H9 (cell line): Measurements from ENCODE around the gene CTBS. TPM values are rescaled to one million over a fixed set of nuclear protein-coding genes. Genes with fewer than 3 reads are reported as not detected.
A peak's percentile ranks its signal among the peaks of the same experiment; 100 is the strongest.

Experiments
- DNase-seq: peaks from one replicate; pipeline ENCODE4 v3.0.0-alpha.2; 2017
- H2AFZ ChIP-seq: one replicate; pipeline ENCODE4 v1.6.1; 2013; ENCODE audit warnings: mild to moderate bottlenecking, low read length, control low read depth, moderate library complexity
- H2AK5ac ChIP-seq: 2 replicates; pipeline ENCODE4 v1.6.1; 2013; ENCODE audit warnings: low read length, control low read depth, mixed read lengths; ENCODE audit not compliant: insufficient read length
- H2BK120ac ChIP-seq: one replicate; pipeline ENCODE4 v1.6.1; 2013; ENCODE audit warnings: low read depth, mild to moderate bottlenecking, low read length, control low read depth, inconsistent platforms; ENCODE audit not compliant: poor library complexity, severe bottlenecking
- H2BK12ac ChIP-seq: 2 replicates; pipeline ENCODE4 v1.6.1; 2013; ENCODE audit warnings: low read length, control low read depth, mixed read lengths, low read depth; ENCODE audit not compliant: insufficient read length
- H2BK15ac ChIP-seq: 2 replicates; pipeline ENCODE4 v1.6.1; 2013; ENCODE audit warnings: low read depth, low read length, control low read depth
- H2BK20ac ChIP-seq: one replicate; pipeline ENCODE4 v1.6.1; 2013; ENCODE audit warnings: low read depth, mild to moderate bottlenecking, low read length, control low read depth, inconsistent platforms; ENCODE audit not compliant: poor library complexity, severe bottlenecking
- H2BK5ac ChIP-seq: 2 replicates; pipeline ENCODE4 v1.6.1; 2013; ENCODE audit warnings: low read length, control low read depth, mixed read lengths; ENCODE audit not compliant: insufficient read length
- H3K14ac ChIP-seq: 2 replicates; pipeline ENCODE4 v1.6.1; 2013; ENCODE audit warnings: low read length, control low read depth; ENCODE audit not compliant: insufficient read depth
- H3K18ac ChIP-seq: 2 replicates; pipeline ENCODE4 v1.6.1; 2013; ENCODE audit warnings: low read depth, mild to moderate bottlenecking, mixed read lengths, low read length, control low read depth; ENCODE audit not compliant: insufficient read length
- H3K23ac ChIP-seq: 2 replicates; pipeline ENCODE4 v1.6.1; 2013; ENCODE audit warnings: low read length, control low read depth, mixed read lengths, low read depth; ENCODE audit not compliant: insufficient read length
- H3K23me2 ChIP-seq: 2 replicates; pipeline ENCODE4 v1.6.1; 2013; ENCODE audit warnings: low read depth, mild to moderate bottlenecking, mixed read lengths, low read length, control low read depth; ENCODE audit not compliant: insufficient read length, poor library complexity, severe bottlenecking
- H3K27ac ChIP-seq: 2 replicates; pipeline ENCODE4 v1.5.1; 2013; ENCODE audit warnings: low read length, control low read depth, mixed read lengths, low read depth; ENCODE audit not compliant: insufficient read length
- H3K27me3 ChIP-seq: 2 replicates; pipeline ENCODE4 v1.6.1; 2013; ENCODE audit warnings: low read length, control low read depth, inconsistent platforms; ENCODE audit not compliant: insufficient read depth
- H3K4ac ChIP-seq: 2 replicates; pipeline ENCODE4 v1.6.1; 2013; ENCODE audit warnings: low read depth, mild to moderate bottlenecking, control low read depth, inconsistent platforms, low read length, moderate library complexity
- H3K4me1 ChIP-seq: 2 replicates; pipeline ENCODE4 v1.6.1; 2013; ENCODE audit warnings: low read length, control low read depth, inconsistent platforms; ENCODE audit not compliant: insufficient read depth
- H3K4me2 ChIP-seq: 2 replicates; pipeline ENCODE4 v1.6.1; 2013; ENCODE audit warnings: low read length, control low read depth, mixed read lengths; ENCODE audit not compliant: insufficient read length, insufficient read depth
- H3K56ac ChIP-seq: 2 replicates; pipeline ENCODE4 v1.6.1; 2013; ENCODE audit warnings: low read depth, mild to moderate bottlenecking, mixed read lengths, low read length, control low read depth; ENCODE audit not compliant: insufficient read length
- H3K79me1 ChIP-seq: 2 replicates; pipeline ENCODE4 v1.6.1; 2013; ENCODE audit warnings: low read depth, mild to moderate bottlenecking, moderate library complexity, low read length, control low read depth, inconsistent platforms; ENCODE audit not compliant: insufficient read depth, poor library complexity, severe bottlenecking
- H3K79me2 ChIP-seq: 2 replicates; pipeline ENCODE4 v1.6.1; 2013; ENCODE audit warnings: low read length, control low read depth, inconsistent platforms; ENCODE audit not compliant: insufficient read depth
- H3K9ac ChIP-seq: 2 replicates; pipeline ENCODE4 v1.6.1; 2013; ENCODE audit warnings: low read length, control low read depth, mixed read lengths; ENCODE audit not compliant: insufficient read length; ENCODE audit errors: extremely low read depth
- H3K9me3 ChIP-seq: one replicate; pipeline ENCODE4 v1.6.1; 2013; ENCODE audit warnings: low read depth, low read length, inconsistent platforms; ENCODE audit not compliant: control insufficient read depth
- H3T11ph ChIP-seq: one replicate; pipeline ENCODE4 v1.6.1; 2013; ENCODE audit warnings: mild to moderate bottlenecking, low read length, control low read depth, inconsistent platforms
- H4K20me1 ChIP-seq: one replicate; pipeline ENCODE4 v1.6.1; 2013; ENCODE audit not compliant: control insufficient read depth, insufficient read length, insufficient read depth
- H4K5ac ChIP-seq: 2 replicates; pipeline ENCODE4 v1.6.1; 2013; ENCODE audit warnings: low read depth, mild to moderate bottlenecking, mixed read lengths, low read length, control low read depth; ENCODE audit not compliant: insufficient read length
- H4K8ac ChIP-seq: replicated peaks from 2 replicates; pipeline ENCODE4 v1.6.1; 2013; ENCODE audit warnings: low read length, control low read depth, mixed read lengths, low read depth; ENCODE audit not compliant: insufficient read length
- H4K91ac ChIP-seq: 2 replicates; pipeline ENCODE4 v1.6.1; 2013; ENCODE audit warnings: low read depth, mild to moderate bottlenecking, moderate library complexity, mixed read lengths, low read length, control low read depth; ENCODE audit not compliant: insufficient read length
- H3K27ac Mint-ChIP-seq, 3 experiments: 2 replicates in 2 of 3; 3 replicates in 1 of 3; pipeline ENCODE4 v1.8.0; 2020 to 2021; ENCODE audit warnings: mixed read lengths in 3 of 3, mild to moderate bottlenecking in 1 of 3, moderate library complexity in 1 of 3
- H3K27me3 Mint-ChIP-seq: 2 replicates; pipeline ENCODE4 v1.8.0; 2021; ENCODE audit warnings: low read depth, mild to moderate bottlenecking, moderate library complexity, mixed read lengths
- H3K36me3 Mint-ChIP-seq, 3 experiments: 2 replicates in 2 of 3; 3 replicates in 1 of 3; pipeline ENCODE4 v1.8.0; 2020 to 2021; ENCODE audit warnings: low read depth in 3 of 3, mixed read lengths in 3 of 3; ENCODE audit not compliant: insufficient read depth in 1 of 3
- H3K4me1 Mint-ChIP-seq, 2 experiments: 2 replicates each; pipeline ENCODE4 v1.8.0; 2020; ENCODE audit warnings: mixed read lengths in 2 of 2
- H3K4me3 Mint-ChIP-seq, 2 experiments: 2 replicates in 1 of 2; 3 replicates in 1 of 2; pipeline ENCODE4 v1.8.0; 2020 to 2021; ENCODE audit warnings: mild to moderate bottlenecking in 2 of 2, mixed read lengths in 2 of 2, moderate library complexity in 1 of 2
- H3K9me3 Mint-ChIP-seq, 2 experiments: 2 replicates in 1 of 2; 3 replicates in 1 of 2; pipeline ENCODE4 v1.8.0; 2020; ENCODE audit warnings: mild to moderate bottlenecking in 2 of 2, mixed read lengths in 2 of 2, moderate library complexity in 1 of 2
- WGBS: extraction: QIAGEN DNeasy Blood & Tissue Kit; methylation state at CpG from one replicate; pipeline ENCODE4 v1.1.7; 2013; ENCODE audit warnings: missing lambda C conversion rate, low lambda C conversion rate, mixed read lengths; ENCODE audit not compliant: insufficient read length; ENCODE audit errors: extremely low coverage; 5-methylcytosine and 5-hydroxymethylcytosine counted together
- total RNA-seq: library from RNA; stranded (reverse); gene quantifications from 2 replicates; pipeline ENCODE4 v1.2.1, GENCODE V29; 2021
- TF ChIP-seq, protein P1 (sequence below): fragments of 200-600 bp; sonication (generic); conservative IDR thresholded peaks from 3 replicates; pipeline ENCODE4 v1.8.0; 2021; ENCODE audit warnings: antibody characterized with exemption, mild to moderate bottlenecking

The CTBS gene
- total RNA-seq, 1 experiment from 2014 or later: 2.8 TPM

DNA sequence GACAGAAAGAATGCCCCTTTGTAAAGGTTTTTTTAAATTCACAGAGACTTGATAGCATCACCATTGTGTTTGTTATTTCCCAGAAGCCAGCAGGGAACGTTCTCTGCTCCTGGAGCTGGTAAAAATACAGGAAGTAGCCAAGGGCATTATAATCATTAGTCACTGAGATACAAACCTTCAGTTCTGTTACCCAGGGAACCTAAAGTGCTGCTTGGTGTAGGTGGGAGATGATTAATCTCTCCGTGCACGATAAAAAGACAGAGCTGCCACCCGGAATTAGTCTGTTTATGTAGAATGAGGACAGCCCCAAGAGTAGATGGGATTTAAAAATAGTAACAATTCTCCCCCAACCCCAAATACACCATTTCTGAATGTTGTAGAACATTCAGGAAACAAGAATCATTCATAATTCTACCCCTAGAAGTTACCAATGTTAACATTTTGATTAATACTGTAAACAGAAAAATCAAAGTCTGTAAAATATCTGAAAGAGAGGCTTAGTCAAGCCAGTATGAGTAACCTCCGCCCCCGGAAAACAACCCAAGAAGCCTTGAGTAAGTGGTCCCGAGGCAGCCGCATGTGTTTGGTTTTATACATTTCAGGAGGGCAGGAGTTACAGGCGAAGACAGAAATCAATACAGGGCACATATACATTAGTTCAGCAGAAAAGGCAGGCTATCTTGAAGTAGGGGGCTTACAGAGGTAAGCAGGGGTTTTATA lies 45.3 kb upstream of the CTBS start:
- H2BK5ac ChIP-seq: no peak overlapping the region
- no peak overlapping the region for H2BK12ac ChIP-seq
- no peaks in the 10 kb centered on the region for H3K27me3 ChIP-seq
- Mint-ChIP-seq H3K27ac (no peak overlapping the region; a peak in 1 of 7 replicates), H3K4me3 (peak overlapping the region in 1 of 2 experiments; percentile 56; a peak in 2 of 5 replicates), H3K27me3 (no peaks in the 10 kb centered on the region; the same call in 1 of the 2 replicates), H3K36me3 (peaks cover 4 to 6% (median 5%) of the 10 kb centered on the region in 3 experiments; a peak in 6 of 7 replicates), H3K4me1 (peaks cover 12 to 19% of the 10 kb centered on the region in 2 experiments), H3K9me3 (peaks cover 5 to 6% of the 10 kb centered on the region in 2 experiments; a peak in 4 of 5 replicates)
- H2AFZ ChIP-seq: peak overlapping the region; percentile 57
- H3K9ac ChIP-seq: no peak overlapping the region
- no peaks in the 10 kb centered on the region for H4K20me1 ChIP-seq
- no peak for DNase-seq
- H3K18ac ChIP-seq: no peak overlapping the region
- WGBS: no CpG with 5 or more reads among the region's 9 CpGs
- no peak overlapping the region for H3K27ac ChIP-seq
- no peaks in the 10 kb centered on the region for H3K4me1 ChIP-seq
- no peak overlapping the region for H2BK120ac ChIP-seq
- H3K79me1 ChIP-seq: no peaks in the 10 kb centered on the region
- H2AK5ac ChIP-seq: no peak overlapping the region
- H4K8ac ChIP-seq: no peak overlapping the region
- H3K14ac ChIP-seq: no peak overlapping the region
- no peak overlapping the region for H4K5ac ChIP-seq
- no peak overlapping the region for H2BK15ac ChIP-seq
- no peak overlapping the region for H4K91ac ChIP-seq
- peaks cover 1% of the 10 kb centered on the region for H3K9me3 ChIP-seq
- peaks cover 4% of the 10 kb centered on the region for H3K23me2 ChIP-seq
- H3K4ac ChIP-seq: no peak overlapping the region
- no peak overlapping the region for H3K56ac ChIP-seq
- H3K4me2 ChIP-seq: no peak overlapping the region
- no peaks in the 10 kb centered on the region for H3K79me2 ChIP-seq
- H3K23ac ChIP-seq: no peak overlapping the region
- no peak overlapping the region for H2BK20ac ChIP-seq
- TF ChIP-seq, protein P1, sequence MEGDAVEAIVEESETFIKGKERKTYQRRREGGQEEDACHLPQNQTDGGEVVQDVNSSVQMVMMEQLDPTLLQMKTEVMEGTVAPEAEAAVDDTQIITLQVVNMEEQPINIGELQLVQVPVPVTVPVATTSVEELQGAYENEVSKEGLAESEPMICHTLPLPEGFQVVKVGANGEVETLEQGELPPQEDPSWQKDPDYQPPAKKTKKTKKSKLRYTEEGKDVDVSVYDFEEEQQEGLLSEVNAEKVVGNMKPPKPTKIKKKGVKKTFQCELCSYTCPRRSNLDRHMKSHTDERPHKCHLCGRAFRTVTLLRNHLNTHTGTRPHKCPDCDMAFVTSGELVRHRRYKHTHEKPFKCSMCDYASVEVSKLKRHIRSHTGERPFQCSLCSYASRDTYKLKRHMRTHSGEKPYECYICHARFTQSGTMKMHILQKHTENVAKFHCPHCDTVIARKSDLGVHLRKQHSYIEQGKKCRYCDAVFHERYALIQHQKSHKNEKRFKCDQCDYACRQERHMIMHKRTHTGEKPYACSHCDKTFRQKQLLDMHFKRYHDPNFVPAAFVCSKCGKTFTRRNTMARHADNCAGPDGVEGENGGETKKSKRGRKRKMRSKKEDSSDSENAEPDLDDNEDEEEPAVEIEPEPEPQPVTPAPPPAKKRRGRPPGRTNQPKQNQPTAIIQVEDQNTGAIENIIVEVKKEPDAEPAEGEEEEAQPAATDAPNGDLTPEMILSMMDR: no peak
- no peak overlapping the region for H3T11ph ChIP-seq
